Liver (tissue), 9 donors: ENCODE measurements around the gene METTL25. TPM values are rescaled to one million over a fixed set of nuclear protein-coding genes. Genes with fewer than 3 reads are reported as not detected.

Experiments
- DNase-seq: peaks from one replicate; pipeline ENCODE4 v3.0.0-alpha.2; 2017; ENCODE audit warnings: low spot score
- H3K27ac ChIP-seq, 2 donors: one replicate each; pipeline ENCODE4 v1.7.0; 2013; ENCODE audit warnings: inconsistent platforms in 2 of 2, low read length in 2 of 2, control low read depth in 1 of 2, low read depth in 1 of 2, mild to moderate bottlenecking in 1 of 2
- H3K27me3 ChIP-seq, 4 donors: one replicate each; pipeline versions ENCODE4 v1.6.1 to v1.7.0; 2013; ENCODE audit warnings: low read length in 3 of 4, inconsistent platforms in 1 of 4, mild to moderate bottlenecking in 1 of 4, moderate library complexity in 1 of 4; ENCODE audit not compliant: control insufficient read depth in 4 of 4, insufficient read depth in 4 of 4
- H3K36me3 ChIP-seq, 4 donors: one replicate each; pipeline versions ENCODE4 v1.6.1 to v1.7.0; 2013; ENCODE audit warnings: low read length in 3 of 4, mild to moderate bottlenecking in 3 of 4, low read depth in 1 of 4, moderate library complexity in 1 of 4; ENCODE audit not compliant: control insufficient read depth in 4 of 4, insufficient read depth in 3 of 4
- H3K4me1 ChIP-seq, 4 donors: one replicate each; pipeline versions ENCODE4 v1.6.1 to v1.7.0; 2013; ENCODE audit warnings: low read length in 3 of 4, mild to moderate bottlenecking in 3 of 4, moderate library complexity in 1 of 4; ENCODE audit not compliant: control insufficient read depth in 4 of 4, insufficient read depth in 4 of 4
- H3K4me3 ChIP-seq, 3 donors: one replicate each; pipeline versions ENCODE4 v1.6.1 to v1.7.0; 2013; ENCODE audit warnings: low read length in 3 of 3, control low read depth in 1 of 3, low read depth in 1 of 3, mild to moderate bottlenecking in 1 of 3
- H3K9ac ChIP-seq, 2 donors: one replicate each; pipeline ENCODE4 v1.7.0; 2013; ENCODE audit warnings: low read length in 2 of 2, mild to moderate bottlenecking in 2 of 2, moderate library complexity in 2 of 2, control low read depth in 1 of 2, low read depth in 1 of 2
- H3K9me3 ChIP-seq, 4 donors: one replicate each; pipeline versions ENCODE4 v1.6.1 to v1.7.0; 2013; ENCODE audit warnings: low read length in 3 of 4; ENCODE audit not compliant: control insufficient read depth in 4 of 4
- ATF3 ChIP-seq: IDR thresholded peaks from 2 replicates; pipeline ENCODE4 v1.6.1; 2016; ENCODE audit warnings: antibody characterized with exemption
- FOXA2 ChIP-seq: IDR thresholded peaks from 2 replicates; pipeline ENCODE4 v1.6.1; 2016; ENCODE audit warnings: antibody characterized with exemption
- GABPA ChIP-seq, 2 donors: IDR thresholded peaks in 1 of 2; conservative IDR thresholded peaks in 1 of 2; 2 replicates each; pipeline ENCODE4 v1.6.1; 2016; ENCODE audit warnings: antibody characterized with exemption in 2 of 2, mild to moderate bottlenecking in 1 of 2, moderate library complexity in 1 of 2
- HNF4A ChIP-seq, 2 donors: conservative IDR thresholded peaks; 2 replicates each; pipeline ENCODE4 v1.6.1; 2016; ENCODE audit warnings: antibody characterized with exemption in 2 of 2, mild to moderate bottlenecking in 2 of 2
- HNF4G ChIP-seq: IDR thresholded peaks from 2 replicates; pipeline ENCODE4 v1.6.1; 2016; ENCODE audit warnings: antibody characterized with exemption
- JUND ChIP-seq, 2 donors: IDR thresholded peaks; 2 replicates each; pipeline ENCODE4 v1.6.1; 2016; ENCODE audit warnings: antibody characterized with exemption in 2 of 2
- NR2F2 ChIP-seq: IDR thresholded peaks from 2 replicates; pipeline ENCODE4 v1.6.1; 2016; ENCODE audit warnings: antibody characterized with exemption
- RAD21 ChIP-seq, 2 donors: IDR thresholded peaks; 2 replicates each; pipeline ENCODE4 v1.6.1; 2016; ENCODE audit warnings: antibody characterized with exemption in 2 of 2, mild to moderate bottlenecking in 2 of 2
- REST ChIP-seq: IDR thresholded peaks from 2 replicates; pipeline ENCODE4 v1.6.1; 2016; ENCODE audit warnings: antibody characterized with exemption, mild to moderate bottlenecking
- SP1 ChIP-seq: IDR thresholded peaks from 2 replicates; pipeline ENCODE4 v1.6.1; 2018; ENCODE audit warnings: antibody characterized with exemption, mild to moderate bottlenecking
- WGBS: extraction: QIAGEN DNeasy Blood & Tissue Kit; methylation state at CpG from one replicate; pipeline ENCODE4 v1.1.7; 2013; 5-methylcytosine and 5-hydroxymethylcytosine counted together
- polyA plus RNA-seq, 2 donors: library from polyadenylated mRNA; stranded (reverse) in 1 of 2; unstranded in 1 of 2; fragments of 200-250 nt in 1 of 2; fragments of >200 nt in 1 of 2; fragmentation: Nextera tagmentation in 1 of 2; extraction: Ambion mirVana in 1 of 2; gene quantifications; one replicate each; pipeline versions ENCODE4 v1.2.1 to v1.2.3, GENCODE V29; 2013 to 2015
- total RNA-seq, 2 donors: library from RNA; depleted of rRNA; stranded (reverse); fragments of >200 nt; gene quantifications; one replicate each; pipeline ENCODE4 v1.2.3, GENCODE V29; 2014
- TF ChIP-seq, protein P1 (sequence below): IDR thresholded peaks from 2 replicates; pipeline ENCODE4 v1.6.1; 2016; ENCODE audit warnings: antibody characterized with exemption
- TF ChIP-seq, protein P2 (sequence below): IDR thresholded peaks from 2 replicates; pipeline ENCODE4 v1.6.1; 2016; ENCODE audit warnings: antibody characterized with exemption
- donor health status: healthy.
- donor health status: healthy.
- donor health status: healthy.
- donor health status: healthy.
- donor health status: healthy.

The METTL25 gene
- total and polyA plus RNA-seq, 4 donors, result 1.5 to 13.4 (median 9.6) TPM

DNA sequence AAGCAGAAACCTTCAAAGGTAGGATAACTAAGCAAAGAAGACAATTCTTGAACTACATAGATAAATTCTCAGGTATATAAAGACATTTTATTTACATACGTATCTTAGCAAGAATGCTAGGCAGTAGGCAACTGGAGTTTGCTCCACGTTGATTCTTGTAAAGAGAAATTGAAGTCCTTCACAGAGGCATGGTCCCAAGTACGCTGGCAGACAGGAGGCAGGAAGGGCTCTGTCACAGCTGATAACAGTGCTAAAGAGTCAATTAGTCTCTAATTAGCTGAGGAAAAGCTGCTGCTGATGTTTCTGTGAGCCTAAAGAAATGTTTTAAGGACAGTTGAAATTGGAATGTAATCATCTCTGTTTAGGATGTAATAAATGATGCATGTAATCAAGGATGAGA is 146.8 kb downstream of the METTL25 start:
- Histone ChIP-seq H3K9ac (no peak overlapping the region), H3K9me3 (no peaks in the 10 kb centered on the region), H3K36me3 (no peaks in the 10 kb centered on the region), H3K27me3 (no peaks in the 10 kb centered on the region), H3K4me1 (no peaks in the 10 kb centered on the region), H3K27ac (no peak overlapping the region), H3K4me3 (no peak overlapping the region)
- TF ChIP-seq, protein P1, sequence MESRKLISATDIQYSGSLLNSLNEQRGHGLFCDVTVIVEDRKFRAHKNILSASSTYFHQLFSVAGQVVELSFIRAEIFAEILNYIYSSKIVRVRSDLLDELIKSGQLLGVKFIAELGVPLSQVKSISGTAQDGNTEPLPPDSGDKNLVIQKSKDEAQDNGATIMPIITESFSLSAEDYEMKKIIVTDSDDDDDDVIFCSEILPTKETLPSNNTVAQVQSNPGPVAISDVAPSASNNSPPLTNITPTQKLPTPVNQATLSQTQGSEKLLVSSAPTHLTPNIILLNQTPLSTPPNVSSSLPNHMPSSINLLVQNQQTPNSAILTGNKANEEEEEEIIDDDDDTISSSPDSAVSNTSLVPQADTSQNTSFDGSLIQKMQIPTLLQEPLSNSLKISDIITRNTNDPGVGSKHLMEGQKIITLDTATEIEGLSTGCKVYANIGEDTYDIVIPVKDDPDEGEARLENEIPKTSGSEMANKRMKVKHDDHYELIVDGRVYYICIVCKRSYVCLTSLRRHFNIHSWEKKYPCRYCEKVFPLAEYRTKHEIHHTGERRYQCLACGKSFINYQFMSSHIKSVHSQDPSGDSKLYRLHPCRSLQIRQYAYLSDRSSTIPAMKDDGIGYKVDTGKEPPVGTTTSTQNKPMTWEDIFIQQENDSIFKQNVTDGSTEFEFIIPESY, result no peak
- TF ChIP-seq SP1 (no peak), RAD21 (IDR thresholded peaks at IDR 0.05) (no peak), HNF4A (conservative IDR thresholded peaks at IDR 0.05) (no peak), JUND (IDR thresholded peaks at IDR 0.05) (no peak), REST (no peak)
- 48% methylated on average over 3 of the region's 3 CpGs for WGBS
- no peak for DNase-seq

GRCh38 chr12:82507686-82508085 is 149.4 kb downstream of the METTL25 start:
- Histone ChIP-seq H3K27ac (no peak overlapping the region), H3K27me3 (no peaks in the 10 kb centered on the region), H3K9me3 (no peaks in the 10 kb centered on the region), H3K36me3 (no peaks in the 10 kb centered on the region), H3K4me1 (no peaks in the 10 kb centered on the region), H3K4me3 (no peak overlapping the region), H3K9ac (no peak overlapping the region)
- TF ChIP-seq, protein P2, sequence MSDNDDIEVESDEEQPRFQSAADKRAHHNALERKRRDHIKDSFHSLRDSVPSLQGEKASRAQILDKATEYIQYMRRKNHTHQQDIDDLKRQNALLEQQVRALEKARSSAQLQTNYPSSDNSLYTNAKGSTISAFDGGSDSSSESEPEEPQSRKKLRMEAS, result no peak
- TF ChIP-seq ATF3, result no peak
- TF ChIP-seq HNF4G, result no peak
- no peak for TF ChIP-seq JUND (IDR thresholded peaks at IDR 0.05)
- TF ChIP-seq, protein P1, result no peak
- no peak for TF ChIP-seq NR2F2
- no peak for TF ChIP-seq REST
- no peak for TF ChIP-seq FOXA2
- TF ChIP-seq SP1, result no peak
- no peak for TF ChIP-seq GABPA (IDR thresholded peaks at IDR 0.05 in 1 of 2, conservative IDR thresholded peaks at IDR 0.05 in 1 of 2)
- DNase-seq, result no peak
- 85% methylated on average over 2 of the region's 2 CpGs for WGBS
